Liver (tissue), 9 donors: ENCODE results near the gene ZNF805. TPM values are rescaled to one million over a fixed set of nuclear protein-coding genes. Genes with fewer than 3 reads are reported as not detected.

Source experiments
- DNase-seq: peaks from one replicate; pipeline ENCODE4 v3.0.0-alpha.2; 2017; ENCODE audit warnings: low spot score
- H3K27ac ChIP-seq, 2 donors: one replicate each; pipeline ENCODE4 v1.7.0; 2013; ENCODE audit warnings: inconsistent platforms in 2 of 2, low read length in 2 of 2, control low read depth in 1 of 2, low read depth in 1 of 2, mild to moderate bottlenecking in 1 of 2
- H3K27me3 ChIP-seq, 4 donors: one replicate each; pipeline versions ENCODE4 v1.6.1 to v1.7.0; 2013; ENCODE audit warnings: low read length in 3 of 4, inconsistent platforms in 1 of 4, mild to moderate bottlenecking in 1 of 4, moderate library complexity in 1 of 4; ENCODE audit not compliant: control insufficient read depth in 4 of 4, insufficient read depth in 4 of 4
- H3K36me3 ChIP-seq, 4 donors: one replicate each; pipeline versions ENCODE4 v1.6.1 to v1.7.0; 2013; ENCODE audit warnings: low read length in 3 of 4, mild to moderate bottlenecking in 3 of 4, low read depth in 1 of 4, moderate library complexity in 1 of 4; ENCODE audit not compliant: control insufficient read depth in 4 of 4, insufficient read depth in 3 of 4
- H3K4me1 ChIP-seq, 4 donors: one replicate each; pipeline versions ENCODE4 v1.6.1 to v1.7.0; 2013; ENCODE audit warnings: low read length in 3 of 4, mild to moderate bottlenecking in 3 of 4, moderate library complexity in 1 of 4; ENCODE audit not compliant: control insufficient read depth in 4 of 4, insufficient read depth in 4 of 4
- H3K4me3 ChIP-seq, 3 donors: one replicate each; pipeline versions ENCODE4 v1.6.1 to v1.7.0; 2013; ENCODE audit warnings: low read length in 3 of 3, control low read depth in 1 of 3, low read depth in 1 of 3, mild to moderate bottlenecking in 1 of 3
- H3K9ac ChIP-seq, 2 donors: one replicate each; pipeline ENCODE4 v1.7.0; 2013; ENCODE audit warnings: low read length in 2 of 2, mild to moderate bottlenecking in 2 of 2, moderate library complexity in 2 of 2, control low read depth in 1 of 2, low read depth in 1 of 2
- H3K9me3 ChIP-seq, 4 donors: one replicate each; pipeline versions ENCODE4 v1.6.1 to v1.7.0; 2013; ENCODE audit warnings: low read length in 3 of 4; ENCODE audit not compliant: control insufficient read depth in 4 of 4
- CTCF ChIP-seq: fragments of 150-350 bp; IDR thresholded peaks from 2 replicates; pipeline ENCODE4 v1.5.1; 2017; ENCODE audit warnings: improper control_type of control experiment, low read depth, low read length; ENCODE audit not compliant: missing input control
- FOXA1 ChIP-seq: IDR thresholded peaks from 2 replicates; pipeline ENCODE4 v1.6.1; 2016; ENCODE audit warnings: antibody characterized with exemption
- JUND ChIP-seq, 2 donors: IDR thresholded peaks; 2 replicates each; pipeline ENCODE4 v1.6.1; 2016; ENCODE audit warnings: antibody characterized with exemption in 2 of 2
- NR2F2 ChIP-seq: IDR thresholded peaks from 2 replicates; pipeline ENCODE4 v1.6.1; 2016; ENCODE audit warnings: antibody characterized with exemption
- RAD21 ChIP-seq, 2 donors: IDR thresholded peaks; 2 replicates each; pipeline ENCODE4 v1.6.1; 2016; ENCODE audit warnings: antibody characterized with exemption in 2 of 2, mild to moderate bottlenecking in 2 of 2
- REST ChIP-seq: IDR thresholded peaks from 2 replicates; pipeline ENCODE4 v1.6.1; 2016; ENCODE audit warnings: antibody characterized with exemption, mild to moderate bottlenecking
- TAF1 ChIP-seq: conservative IDR thresholded peaks from 2 replicates; pipeline ENCODE4 v1.6.1; 2016; ENCODE audit warnings: antibody characterized with exemption, mild to moderate bottlenecking
- YY1 ChIP-seq: IDR thresholded peaks from 2 replicates; pipeline ENCODE4 v1.6.1; 2016; ENCODE audit warnings: antibody characterized with exemption, mild to moderate bottlenecking
- ZBTB33 ChIP-seq: IDR thresholded peaks from 2 replicates; pipeline ENCODE4 v1.6.1; 2016; ENCODE audit warnings: antibody characterized with exemption
- WGBS: extraction: QIAGEN DNeasy Blood & Tissue Kit; methylation state at CpG from one replicate; pipeline ENCODE4 v1.1.7; 2013; 5-methylcytosine and 5-hydroxymethylcytosine counted together
- polyA plus RNA-seq, 2 donors: library from polyadenylated mRNA; stranded (reverse) in 1 of 2; unstranded in 1 of 2; fragments of 200-250 nt in 1 of 2; fragments of >200 nt in 1 of 2; fragmentation: Nextera tagmentation in 1 of 2; extraction: Ambion mirVana in 1 of 2; gene quantifications; one replicate each; pipeline versions ENCODE4 v1.2.1 to v1.2.3, GENCODE V29; 2013 to 2015
- total RNA-seq, 2 donors: library from RNA; depleted of rRNA; stranded (reverse); fragments of >200 nt; gene quantifications; one replicate each; pipeline ENCODE4 v1.2.3, GENCODE V29; 2014
- donor health status: healthy.
- donor health status: healthy.
- donor health status: healthy.
- donor health status: healthy.
- donor health status: healthy.

The ZNF805 gene
- total and polyA plus RNA-seq, 4 donors = 0.75 to 13.9 (median 7.1) TPM

DNA sequence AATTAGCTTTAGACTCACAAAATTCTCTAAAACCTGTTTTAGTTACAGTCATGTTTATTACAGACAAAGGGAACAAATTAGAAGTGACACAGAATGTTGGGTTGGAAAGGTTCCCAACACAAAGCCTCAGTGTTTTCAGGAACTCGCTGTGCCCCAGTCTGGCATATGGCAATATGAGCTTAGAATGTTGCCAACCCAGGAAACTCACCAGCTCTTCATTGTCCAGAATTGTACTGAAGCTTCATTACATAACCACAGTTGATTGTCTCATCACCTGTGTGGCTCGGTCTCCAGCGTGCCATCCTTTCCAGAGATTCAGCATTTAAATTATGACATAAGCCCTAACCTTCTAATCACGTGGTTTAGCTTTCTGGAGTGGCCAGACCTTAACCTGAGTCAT lies 30.1 kb upstream of the ZNF805 start:
- Histone ChIP-seq H3K27me3 (no peaks in the 10 kb centered on the region), H3K4me3 (peak overlapping the region in 1 of 3 donors; percentile 8), H3K4me1 (no peaks in the 10 kb centered on the region), H3K27ac (no peak overlapping the region), H3K9me3 (peaks cover 3 to 34% (median 25%) of the 10 kb centered on the region in 4 donors), H3K9ac (no peak overlapping the region), H3K36me3 (peaks cover 11 to 71% (median 56%) of the 10 kb centered on the region in 4 donors)
- WGBS = 84% methylated on average over 4 of the region's 4 CpGs
- no peak for TF ChIP-seq RAD21 (IDR thresholded peaks at IDR 0.05)
- DNase-seq = no peak

DNA sequence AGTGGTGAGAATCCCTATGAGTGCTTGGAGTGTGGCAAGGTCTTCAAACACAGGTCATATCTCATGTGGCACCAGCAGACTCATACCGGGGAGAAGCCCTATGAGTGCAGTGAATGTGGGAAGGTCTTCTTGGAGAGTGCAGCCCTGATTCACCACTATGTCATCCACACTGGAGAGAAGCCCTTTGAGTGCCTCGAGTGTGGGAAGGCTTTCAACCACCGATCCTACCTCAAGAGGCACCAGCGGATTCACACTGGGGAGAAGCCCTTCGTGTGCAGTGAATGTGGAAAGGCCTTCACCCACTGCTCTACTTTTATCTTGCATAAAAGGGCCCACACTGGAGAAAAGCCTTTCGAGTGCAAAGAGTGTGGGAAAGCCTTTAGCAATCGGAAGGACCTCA lies 28.3 kb upstream of the ZNF805 start:
- peaks cover 13 to 64% (median 49%) of the 10 kb centered on the region in 4 donors for H3K36me3 ChIP-seq
- H3K4me1 ChIP-seq = no peaks in the 10 kb centered on the region
- no peak overlapping the region for H3K27ac ChIP-seq
- 97% methylated on average over 7 of the region's 7 CpGs for WGBS
- H3K9ac ChIP-seq = no peak overlapping the region
- H3K27me3 ChIP-seq = no peaks in the 10 kb centered on the region
- peak overlapping the region in 2 of 3 donors; percentile 56 to 67 for H3K4me3 ChIP-seq
- DNase-seq = no peak
- peaks cover 3 to 32% (median 25%) of the 10 kb centered on the region in 4 donors for H3K9me3 ChIP-seq
- TF ChIP-seq ZBTB33 = no peak
- TF ChIP-seq NR2F2 = no peak
- no peak for TF ChIP-seq REST
- TF ChIP-seq RAD21 (IDR thresholded peaks at IDR 0.05) = no peak
- TF ChIP-seq CTCF = no peak
- no peak for TF ChIP-seq TAF1
- no peak for TF ChIP-seq JUND (IDR thresholded peaks at IDR 0.05)
- TF ChIP-seq FOXA1 = no peak
- no peak for TF ChIP-seq YY1

- Histone ChIP-seq H3K27ac (no peak overlapping the region), H3K9me3 (no peaks in the 10 kb centered on the region), H3K27me3 (no peaks in the 10 kb centered on the region), H3K4me1 (no peaks in the 10 kb centered on the region), H3K9ac (no peak overlapping the region), H3K4me3 (no peak overlapping the region), H3K36me3 (no peaks in the 10 kb centered on the region)
- no peak for TF ChIP-seq RAD21 (IDR thresholded peaks at IDR 0.05)
- TF ChIP-seq ZBTB33 = no peak
- 88% methylated on average over 5 of the region's 5 CpGs for WGBS
- no peak for DNase-seq
Observed at GRCh38 chr19:57227502-57227901, 12.9 kb upstream of the ZNF805 start.
